GM10847 (cell line): ENCODE results near the gene VWA3B.

ENCODE experiments used
- POLR2A ChIP-seq: IDR thresholded peaks from 2 replicates; pipeline ENCODE4 v1.6.1; 2011; ENCODE audit not compliant: insufficient read length; ENCODE audit errors: extremely low read depth

Gene VWA3B

DNA sequence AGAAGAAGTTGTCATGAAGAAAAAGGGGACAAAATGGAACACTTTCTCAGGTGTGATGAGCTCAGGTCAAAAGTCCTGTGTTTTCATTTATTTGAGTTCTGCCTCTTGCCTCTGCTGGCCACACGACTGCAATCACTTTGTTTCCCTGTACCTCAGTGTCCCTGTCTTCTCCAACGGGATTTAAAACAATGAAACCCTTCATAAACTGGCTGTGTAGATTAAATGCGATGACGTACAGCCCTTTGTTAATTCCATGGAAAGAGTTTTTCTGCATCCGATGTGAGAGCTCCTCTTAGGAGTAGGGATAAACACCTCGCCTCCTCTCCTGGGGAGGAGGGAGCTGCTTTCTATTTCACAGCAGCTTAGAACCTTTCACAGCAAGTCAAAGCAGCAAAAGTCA, 207.7 kb downstream of the VWA3B start:
- no peak for TF ChIP-seq POLR2A

DNA sequence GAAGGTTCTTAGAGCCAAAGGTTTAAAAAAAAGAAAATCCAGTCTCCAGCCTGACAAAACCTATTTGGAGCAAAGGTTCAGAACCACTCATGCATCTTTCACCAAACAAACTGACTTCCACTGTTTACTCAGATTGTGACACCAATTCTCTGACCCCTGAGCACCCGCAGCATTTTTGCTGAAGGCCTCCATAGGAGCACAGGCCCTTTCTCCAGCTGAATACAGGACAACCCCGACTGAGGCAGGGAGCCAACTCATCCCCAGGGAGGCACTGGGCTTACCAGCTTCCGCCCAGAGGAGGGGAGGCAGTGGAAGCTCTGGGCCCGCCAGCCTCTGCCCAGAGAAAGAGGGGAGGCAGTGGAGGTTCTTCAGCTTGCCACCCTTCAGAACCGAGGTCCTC, 208.3 kb downstream of the VWA3B start:
- TF ChIP-seq POLR2A = no peak

DNA sequence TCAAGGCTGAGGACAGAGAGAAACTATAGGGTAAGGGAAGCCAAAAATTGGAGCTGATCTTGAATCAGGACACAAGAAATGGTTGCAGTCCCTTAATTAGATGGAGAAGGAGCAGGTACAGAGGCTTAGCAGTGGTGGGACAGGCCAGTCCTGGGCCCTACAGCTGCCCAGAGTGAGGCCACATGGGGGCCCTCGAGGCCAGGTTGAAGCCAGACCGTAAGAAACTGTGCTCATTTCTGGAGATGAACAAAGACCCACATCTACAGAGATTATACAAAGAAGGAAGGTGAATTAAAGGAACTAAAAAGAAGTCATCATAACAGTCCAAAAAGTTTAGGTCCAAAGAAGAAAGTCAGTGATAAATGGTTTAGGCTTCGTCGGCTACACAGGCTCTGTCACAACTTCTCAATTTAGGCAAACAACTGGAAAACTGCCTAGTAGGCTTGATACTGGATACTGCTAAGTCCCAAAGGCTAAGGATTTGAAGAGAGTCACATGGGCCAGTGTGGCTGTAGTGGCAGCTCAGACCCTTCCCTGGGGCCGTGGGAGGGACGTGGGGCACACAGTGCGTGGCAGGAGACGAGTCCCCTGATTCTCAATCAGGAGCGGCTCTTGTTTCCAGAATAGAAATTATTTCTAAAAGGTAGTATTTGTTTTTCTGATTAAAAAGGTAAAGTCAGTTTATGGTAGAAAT, 208.9 kb downstream of the VWA3B start:
- no peak for TF ChIP-seq POLR2A

DNA sequence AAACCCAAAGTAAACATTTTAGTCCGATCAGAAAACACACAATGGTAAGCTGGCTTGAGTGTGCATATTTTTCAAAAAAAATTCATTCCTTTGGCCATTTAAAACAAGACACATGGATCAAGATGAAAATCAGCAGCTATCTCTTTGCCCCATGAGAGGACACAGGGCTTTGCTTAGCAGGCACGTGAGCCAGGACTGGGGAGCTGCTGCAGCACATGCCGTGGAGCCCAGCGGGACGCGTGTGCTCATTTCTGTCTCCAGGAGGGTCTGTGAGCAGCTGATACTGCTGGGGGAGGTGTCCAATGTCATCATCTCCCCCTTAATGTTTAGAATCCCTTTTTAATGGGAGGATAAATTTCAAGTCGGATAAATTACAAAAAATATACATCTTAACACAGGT, 209.5 kb downstream of the VWA3B start:
- no peak for TF ChIP-seq POLR2A

DNA sequence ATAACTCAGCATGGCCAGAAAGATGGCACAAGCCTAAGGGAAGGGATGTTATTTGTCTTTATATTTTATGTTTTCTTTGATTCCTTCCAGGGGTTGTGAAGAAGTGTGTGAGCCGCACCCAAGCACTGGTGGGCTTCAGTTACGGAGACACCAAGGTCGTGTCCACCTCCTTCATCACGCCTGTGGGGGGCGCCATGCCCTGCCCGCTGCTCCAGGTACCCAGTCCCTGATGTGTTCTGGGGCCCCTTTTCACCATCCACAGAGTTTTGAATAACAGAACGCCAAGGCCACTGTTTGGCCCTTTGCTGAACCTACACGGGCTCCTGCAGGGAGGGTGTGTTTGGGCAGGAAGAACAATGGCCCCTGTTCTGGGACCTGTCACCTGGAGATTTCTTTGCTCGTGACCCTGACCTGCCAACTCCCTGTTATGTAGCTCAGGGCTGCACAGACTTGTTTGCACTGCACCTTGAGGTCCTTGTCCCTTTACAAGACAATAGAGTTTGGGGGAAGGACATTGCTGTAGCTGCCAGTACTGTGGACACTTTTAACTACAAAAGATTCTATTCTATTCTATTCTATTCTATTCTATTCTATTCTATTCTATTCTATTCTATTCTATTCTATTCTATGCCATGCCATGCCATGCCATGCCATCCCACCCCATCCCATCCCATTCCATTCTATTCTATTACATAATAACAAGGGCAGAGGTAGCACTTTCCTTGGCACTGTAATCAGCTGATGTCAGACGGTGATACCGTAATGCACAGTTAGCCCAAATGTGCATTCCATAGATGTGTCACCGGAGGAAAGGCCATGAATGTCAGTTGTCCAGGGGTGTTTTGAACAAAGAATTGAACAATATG, 211.1 kb downstream of the VWA3B start:
- TF ChIP-seq POLR2A = no peak

DNA sequence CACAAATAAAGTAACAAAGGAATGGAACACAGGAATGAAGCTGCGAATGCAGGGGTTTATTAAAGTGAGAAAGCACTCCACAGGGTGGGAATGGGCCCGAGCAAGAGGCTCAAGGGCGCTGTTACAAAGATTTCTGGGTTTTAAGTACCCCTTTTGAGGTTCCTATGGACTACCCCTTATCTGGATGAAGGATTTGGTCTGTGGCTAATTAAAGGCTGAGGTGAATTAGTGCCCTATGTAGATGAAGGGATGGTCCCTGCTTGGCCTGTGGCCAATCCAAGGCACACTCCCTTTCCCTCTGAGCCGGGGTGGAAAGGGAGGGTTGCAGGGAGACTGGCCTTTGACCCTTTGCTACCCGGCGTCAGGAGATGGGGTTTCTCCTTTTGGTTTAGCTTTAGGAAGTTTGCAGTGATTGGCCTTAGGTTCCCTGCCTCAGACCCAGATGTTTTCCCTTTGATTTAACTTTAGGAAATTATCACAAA, 211.8 kb downstream of the VWA3B start:
- TF ChIP-seq POLR2A = no peak

DNA sequence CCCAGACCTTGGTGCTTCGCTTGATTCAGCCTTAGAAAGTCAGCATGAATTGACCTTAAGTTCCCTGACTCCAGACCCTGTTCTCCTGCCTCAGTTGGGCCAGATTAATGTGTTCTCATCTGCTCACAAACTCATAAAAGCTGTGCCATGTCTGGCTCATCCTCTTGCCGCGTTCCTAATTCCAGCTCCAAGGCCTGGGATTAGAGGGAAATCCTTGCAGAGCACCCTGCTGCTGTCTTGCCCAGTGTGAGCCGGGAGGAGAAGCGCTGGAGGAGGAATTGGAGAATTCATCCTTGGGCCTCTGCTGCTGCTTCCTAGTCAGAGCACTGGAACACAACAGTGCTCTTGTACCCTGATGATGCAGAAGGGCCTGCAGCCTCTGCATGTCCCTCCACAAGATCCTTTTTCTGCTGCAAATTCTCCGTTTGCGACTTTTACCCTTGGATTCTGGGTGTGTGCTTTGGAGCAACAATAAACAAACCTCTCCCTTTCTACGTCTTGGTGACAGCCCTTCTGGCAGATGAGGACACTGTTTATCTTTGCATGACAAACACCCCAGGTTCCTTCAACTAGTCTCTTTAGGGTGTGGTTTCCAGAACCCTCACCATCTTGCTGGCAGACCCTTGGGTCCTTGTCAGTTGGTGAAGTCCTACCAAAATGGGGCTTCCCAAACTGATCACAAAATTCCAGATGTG, 212.4 kb downstream of the VWA3B start:
- TF ChIP-seq POLR2A = no peak

DNA sequence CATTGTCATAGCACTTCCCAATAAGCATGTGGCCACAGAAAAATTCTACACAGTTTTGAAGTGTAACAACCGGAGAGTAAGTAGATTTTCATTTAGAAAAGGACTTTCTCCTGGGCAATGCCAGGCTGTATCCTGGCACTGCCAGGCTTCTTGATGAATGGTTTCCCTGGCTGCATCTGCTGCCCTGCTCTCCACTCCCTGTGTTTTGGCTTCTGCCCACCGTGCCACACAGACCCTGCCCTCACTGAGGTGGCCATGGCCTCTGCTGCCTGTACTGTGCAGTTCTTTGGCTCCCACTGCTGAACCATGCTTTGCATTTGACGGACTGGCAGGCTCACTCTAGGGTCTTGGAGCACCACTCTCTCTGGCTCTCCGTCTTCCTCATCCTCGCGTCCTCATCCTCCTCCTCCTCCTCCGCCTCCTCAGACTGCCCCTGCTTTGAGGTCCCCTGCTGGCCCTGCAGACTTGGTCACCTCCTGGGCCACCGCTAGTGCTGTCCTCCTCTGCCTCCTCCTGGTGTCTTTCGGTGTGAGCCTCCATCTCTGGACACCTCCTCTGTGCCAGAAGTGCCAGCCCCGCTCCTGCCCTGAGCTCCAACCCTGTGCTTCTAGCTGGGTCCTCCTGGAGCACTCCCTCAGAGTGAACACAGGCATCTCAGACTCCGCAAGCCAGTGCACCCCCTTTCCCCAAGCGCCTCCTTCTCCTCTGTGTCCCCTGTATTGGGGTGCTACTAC, 213.3 kb downstream of the VWA3B start:
- TF ChIP-seq POLR2A = no peak

DNA sequence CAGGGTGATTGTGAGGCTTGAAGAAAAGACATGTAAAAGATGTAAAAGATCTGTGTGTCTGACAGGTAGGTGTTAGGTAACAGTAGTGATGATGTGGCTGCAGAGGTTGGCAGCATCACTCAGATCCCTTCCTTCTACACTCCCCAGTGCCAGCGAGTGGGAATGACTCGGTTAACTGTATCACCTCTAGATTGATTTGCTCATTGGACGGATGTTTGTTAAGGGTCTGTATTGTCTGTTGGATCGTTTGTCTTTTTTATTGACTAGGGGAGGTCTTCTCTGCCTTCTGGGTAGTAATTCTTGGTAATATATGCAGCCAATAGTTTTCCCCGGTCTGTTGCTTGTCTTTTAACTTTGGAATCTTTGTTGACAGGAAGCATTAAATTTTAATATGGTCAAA, 214.5 kb downstream of the VWA3B start:
- no peak for TF ChIP-seq POLR2A

DNA sequence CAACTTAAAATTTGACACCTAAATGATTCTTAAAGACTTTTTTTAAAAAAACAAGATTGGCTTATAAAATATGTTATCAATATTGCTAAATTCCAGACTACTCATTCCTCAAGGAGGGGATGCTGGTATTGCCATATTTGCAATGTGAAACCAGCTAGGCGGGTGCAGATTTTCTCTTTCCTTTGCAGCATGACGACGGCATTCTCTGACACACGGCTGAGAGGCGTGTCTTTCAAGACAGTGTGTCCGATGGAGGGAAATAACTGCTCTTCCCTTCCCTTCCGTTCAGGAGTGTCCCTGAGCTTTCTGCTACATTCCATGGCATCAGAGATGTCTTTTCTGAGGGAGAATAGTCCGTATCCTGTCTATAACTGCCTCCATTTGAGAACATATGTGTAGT, 221.1 kb downstream of the VWA3B start:
- TF ChIP-seq POLR2A = no peak

DNA sequence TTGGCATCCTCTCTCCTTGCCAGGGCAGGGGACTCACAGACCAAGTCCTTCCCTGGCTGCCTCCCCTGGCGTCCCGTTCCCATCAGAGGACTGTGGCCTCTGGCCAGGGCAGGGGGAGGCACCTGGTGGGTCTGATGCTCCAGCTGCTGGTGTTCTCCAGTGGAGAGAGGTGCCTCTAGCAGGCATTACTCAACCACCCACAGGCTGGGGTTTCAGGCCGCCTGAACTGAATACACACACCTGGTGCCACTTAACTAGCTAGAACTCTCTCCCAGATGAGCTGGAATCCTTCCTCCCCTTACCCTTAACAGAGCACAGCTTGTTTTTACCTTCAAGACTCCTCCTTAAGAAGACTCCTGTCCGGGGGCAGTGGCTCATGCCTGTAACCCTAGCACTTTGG, 221.6 kb downstream of the VWA3B start:
- TF ChIP-seq POLR2A = no peak

DNA sequence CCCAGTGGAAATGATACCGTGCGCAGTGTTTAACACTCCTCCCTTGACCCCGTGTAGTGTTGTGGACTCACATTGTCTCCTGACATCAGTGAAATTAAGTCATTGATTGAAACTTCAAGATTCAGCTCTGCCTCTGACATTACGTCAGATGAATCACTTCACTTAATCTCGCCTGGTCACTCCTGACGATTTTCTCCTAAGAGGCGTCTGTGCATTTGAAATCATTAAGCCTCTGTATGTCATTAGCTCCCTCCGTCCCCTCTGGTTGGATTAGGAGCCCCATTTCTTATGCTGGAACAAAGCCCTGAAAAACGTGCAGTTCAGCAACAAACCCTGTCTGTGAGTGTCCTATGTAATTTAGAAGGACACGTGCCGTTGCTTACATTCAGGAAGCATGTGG, 222.6 kb downstream of the VWA3B start:
- no peak for TF ChIP-seq POLR2A

DNA sequence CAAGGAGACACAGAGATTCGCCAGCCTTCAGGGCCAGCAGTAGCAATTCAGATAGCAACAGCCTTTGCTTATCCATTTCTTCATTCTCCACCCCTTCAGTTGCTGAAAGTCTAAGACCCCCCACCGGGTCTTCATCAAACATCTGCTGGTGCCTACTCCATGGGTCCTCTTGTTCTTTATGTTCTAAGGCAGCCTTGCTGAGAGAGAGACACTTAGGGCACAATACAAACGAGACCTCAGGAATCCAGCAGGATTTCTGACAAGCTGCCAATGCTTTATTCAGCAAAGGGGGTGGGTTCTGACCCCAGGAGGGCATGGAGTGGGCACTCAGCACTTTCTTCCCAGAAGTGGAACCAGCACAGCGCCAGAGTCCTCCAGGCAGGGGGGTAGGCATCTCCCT, 223.0 kb downstream of the VWA3B start:
- TF ChIP-seq POLR2A = no peak

DNA sequence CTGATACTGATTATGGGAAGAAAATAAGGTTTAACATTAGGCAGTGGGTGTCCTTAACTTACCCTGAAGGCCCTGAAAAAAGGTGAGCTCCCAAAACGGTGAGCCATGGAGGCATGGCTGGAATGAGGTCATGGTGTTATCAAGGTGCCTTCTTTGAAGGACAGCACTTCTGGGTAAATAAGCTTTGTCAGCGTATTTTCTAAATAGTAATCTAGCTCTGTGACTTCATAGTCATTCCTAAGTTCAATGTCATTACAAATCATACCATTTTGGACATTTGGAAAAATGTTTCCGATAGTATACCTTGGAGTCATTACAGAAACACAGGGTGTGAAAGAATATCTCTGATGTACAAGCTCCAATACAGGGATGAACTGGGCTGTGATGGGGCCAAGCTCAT, 224.1 kb downstream of the VWA3B start:
- TF ChIP-seq POLR2A = no peak
